HG03439 (cell line): ENCODE results near the gene LMBRD2.
"Not testable (repeated sequence)": the region's sequence is repeated elsewhere in the genome, so short reads cannot be mapped to it uniquely, and the experiment has no call there.

Experiments used
- ATAC-seq: cut with Tn5 transposase; IDR thresholded peaks from one replicate; pipeline ENCODE4 v1.9.1; 2021; ENCODE audit warnings: mild to moderate bottlenecking, moderate library complexity; ENCODE audit not compliant: unreplicated experiment

LMBRD2 gene

DNA sequence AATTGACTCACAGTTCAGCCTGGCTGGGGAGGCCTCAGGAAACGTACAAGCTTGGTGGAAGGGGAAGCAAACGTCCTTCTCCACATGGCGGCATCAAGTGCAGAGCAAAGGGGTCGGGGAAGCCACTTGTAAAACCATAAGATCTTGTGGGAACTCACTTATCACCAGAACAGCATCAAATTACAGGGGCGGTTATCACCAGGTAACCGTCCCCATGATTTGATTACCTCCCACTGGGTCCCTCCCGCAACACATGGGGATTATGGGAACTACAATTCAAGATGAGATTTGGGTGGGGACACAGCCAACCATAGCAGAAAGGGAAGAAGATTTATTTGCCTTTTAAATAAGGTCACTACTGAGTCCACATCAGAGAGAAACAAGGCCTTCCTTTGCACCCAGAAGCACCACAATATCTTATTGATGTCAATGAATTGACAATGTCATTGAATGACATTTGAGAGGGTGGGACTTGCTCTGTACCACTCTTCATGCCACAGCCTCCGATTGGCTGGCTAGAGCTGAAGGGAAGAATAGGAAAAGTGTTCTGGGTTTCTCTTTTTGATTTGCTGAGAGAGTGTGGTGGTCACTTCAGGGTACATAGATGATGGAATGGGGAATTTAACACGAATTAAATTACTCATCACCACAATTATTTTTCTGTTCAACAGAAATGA lies 11.3 kb upstream of the LMBRD2 start:
- no peak for ATAC-seq

DNA sequence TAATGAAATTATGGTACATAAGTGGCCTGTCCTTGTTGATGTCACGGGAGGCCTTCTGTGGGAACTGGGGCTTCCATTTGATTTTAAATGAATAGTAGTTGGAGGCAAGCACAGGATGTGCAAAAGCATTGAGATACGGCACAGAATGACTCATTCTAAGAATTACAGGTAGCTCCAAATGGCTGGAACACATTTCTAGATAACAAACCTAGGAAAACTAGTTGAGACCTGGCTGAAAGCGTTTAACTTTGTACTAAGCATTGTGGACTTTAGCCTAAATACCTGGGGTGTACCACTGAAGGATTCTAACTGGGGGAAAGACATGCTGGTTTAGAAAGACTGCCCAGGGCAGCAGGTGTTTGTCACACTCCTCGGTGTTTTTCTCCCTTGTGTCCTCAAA lies 9.7 kb upstream of the LMBRD2 start:
- ATAC-seq = no peak

DNA sequence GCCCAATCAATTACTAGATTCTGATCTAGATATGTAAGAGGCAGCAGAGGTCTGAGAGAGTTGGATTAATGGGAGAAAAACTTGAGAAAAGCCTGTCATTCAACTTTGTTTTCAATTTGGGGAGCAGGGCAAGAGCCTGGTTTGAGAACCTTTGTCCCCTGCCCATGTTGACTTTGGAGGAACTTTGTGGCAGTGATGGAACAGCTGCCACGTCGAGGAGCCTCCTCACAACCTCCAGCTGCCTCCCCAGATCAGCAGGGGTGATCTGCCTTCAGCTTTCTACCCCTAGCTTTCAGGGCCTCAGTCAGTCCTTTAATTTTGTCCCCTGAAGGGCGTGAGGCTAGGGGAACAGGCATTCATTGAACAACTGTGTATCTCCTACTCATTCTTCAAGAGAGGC lies 8.9 kb upstream of the LMBRD2 start:
- ATAC-seq = no peak

DNA sequence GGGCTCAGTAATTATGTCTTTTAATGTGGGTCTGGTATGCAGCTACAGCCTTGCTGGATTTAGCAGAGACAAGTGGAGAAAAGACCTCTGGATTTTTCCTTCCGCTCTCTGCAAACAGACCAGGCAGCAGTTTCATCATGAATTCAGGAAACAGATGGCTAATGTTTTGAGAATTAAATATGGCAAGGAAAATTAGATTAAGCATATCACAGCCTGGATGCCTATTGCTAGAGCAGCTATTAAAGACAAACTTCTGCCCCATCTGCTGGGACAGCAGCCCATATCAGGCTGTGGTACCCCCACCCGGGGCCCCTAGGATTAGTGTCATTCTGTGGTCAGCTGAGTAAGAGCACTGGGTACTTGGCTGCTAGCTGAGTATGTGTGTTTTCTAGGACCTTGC lies 6.5 kb upstream of the LMBRD2 start:
- ATAC-seq = no peak

DNA sequence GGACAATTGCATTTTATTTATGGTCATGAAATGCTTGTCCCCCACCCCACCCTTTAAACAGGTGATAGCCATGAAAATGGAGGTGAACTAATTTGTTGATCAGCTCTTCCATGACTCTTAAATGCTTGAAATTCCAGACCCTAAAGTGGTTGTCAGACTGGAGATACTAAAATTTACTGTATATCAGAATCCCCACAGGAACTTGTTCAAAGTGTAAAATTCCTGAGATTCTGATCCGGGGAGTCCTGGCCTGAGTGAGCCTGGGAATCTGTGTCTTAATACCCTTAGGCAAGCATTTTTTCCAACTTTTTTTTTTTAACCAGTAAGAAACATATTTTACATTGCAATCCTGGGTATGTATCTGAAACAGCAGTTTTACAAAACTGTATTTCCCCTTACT lies 4.9 kb upstream of the LMBRD2 start:
- ATAC-seq = no peak

DNA sequence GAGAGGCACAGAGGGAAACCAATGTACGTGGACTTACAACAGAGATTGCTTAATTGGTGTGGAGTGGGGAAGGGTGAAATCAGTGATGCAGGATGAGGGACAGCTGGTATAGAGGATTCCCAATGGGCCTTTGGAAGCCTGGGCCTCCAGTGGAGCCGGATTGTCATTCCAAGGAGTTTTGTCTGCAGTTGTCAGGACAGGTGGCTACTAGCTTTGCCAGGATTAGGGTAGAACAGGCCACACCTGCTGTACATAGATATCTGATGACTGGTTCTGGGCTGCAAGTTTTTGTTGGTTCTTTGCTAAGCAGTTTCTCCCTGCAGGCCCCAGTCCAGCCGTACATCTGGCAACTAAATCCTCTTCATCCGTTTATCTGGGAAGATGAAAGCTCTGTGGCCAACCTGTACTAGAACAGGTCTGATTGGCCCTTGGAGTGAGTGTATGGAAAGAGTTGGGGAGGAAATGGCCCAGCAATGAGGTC lies 4.5 kb upstream of the LMBRD2 start:
- no peak for ATAC-seq

DNA sequence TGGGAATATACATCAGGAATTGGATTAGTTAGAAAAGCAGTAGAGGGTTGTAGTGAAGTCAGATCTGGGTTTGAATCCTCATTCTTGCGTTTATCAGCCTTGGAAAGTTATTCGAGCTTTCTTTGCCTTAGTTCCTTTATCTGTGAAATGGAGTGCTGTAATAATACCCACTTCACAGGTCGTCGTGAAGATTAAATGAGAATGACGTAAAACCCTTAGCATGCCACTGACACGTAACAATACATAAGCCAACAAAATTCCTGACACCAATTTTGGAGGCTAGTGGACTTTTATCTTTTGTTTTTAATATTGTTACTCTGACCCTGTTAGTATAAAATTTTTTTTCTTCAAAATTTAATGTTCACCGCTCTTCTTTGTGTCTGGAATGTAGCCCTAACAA lies 3.6 kb upstream of the LMBRD2 start:
- no peak for ATAC-seq

DNA sequence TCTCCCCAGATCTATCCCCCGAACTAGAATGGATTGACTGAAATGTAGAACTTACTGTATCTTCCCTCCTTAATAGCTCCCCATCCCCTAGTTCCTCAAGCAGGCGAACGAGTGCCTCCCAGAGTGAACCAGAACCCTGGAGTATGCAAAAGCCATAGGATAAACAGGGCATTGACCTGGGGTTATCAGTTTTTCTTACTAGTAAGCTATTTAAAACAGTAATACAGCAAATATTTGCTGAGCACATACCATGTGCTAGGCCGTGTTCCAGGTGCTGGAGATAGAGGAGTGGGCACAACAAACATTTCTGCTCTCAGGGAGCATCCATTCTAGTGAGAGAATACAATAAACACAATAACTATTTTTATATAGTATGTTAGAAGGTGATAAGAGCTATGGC lies 2.0 kb upstream of the LMBRD2 start:
- no peak for ATAC-seq

DNA sequence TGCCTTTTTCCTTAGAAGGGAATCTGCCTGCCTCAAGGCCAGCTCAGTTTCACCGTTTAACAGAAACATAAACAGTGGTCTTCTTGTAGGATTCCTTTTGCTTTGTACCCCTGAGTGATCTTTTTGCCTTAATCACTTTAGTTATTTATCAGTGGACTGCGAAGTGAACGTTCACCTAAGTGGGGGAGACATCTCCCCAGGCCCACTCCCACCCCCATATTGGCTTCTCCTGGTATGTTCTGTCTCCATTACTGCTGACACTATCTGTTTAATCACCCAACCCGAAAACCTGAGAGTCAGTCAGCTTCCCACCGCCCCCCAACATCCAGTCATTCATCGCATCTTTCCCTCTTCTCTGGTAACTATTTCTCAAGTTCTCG lies 1.6 kb upstream of the LMBRD2 start:
- ATAC-seq = no peak

DNA sequence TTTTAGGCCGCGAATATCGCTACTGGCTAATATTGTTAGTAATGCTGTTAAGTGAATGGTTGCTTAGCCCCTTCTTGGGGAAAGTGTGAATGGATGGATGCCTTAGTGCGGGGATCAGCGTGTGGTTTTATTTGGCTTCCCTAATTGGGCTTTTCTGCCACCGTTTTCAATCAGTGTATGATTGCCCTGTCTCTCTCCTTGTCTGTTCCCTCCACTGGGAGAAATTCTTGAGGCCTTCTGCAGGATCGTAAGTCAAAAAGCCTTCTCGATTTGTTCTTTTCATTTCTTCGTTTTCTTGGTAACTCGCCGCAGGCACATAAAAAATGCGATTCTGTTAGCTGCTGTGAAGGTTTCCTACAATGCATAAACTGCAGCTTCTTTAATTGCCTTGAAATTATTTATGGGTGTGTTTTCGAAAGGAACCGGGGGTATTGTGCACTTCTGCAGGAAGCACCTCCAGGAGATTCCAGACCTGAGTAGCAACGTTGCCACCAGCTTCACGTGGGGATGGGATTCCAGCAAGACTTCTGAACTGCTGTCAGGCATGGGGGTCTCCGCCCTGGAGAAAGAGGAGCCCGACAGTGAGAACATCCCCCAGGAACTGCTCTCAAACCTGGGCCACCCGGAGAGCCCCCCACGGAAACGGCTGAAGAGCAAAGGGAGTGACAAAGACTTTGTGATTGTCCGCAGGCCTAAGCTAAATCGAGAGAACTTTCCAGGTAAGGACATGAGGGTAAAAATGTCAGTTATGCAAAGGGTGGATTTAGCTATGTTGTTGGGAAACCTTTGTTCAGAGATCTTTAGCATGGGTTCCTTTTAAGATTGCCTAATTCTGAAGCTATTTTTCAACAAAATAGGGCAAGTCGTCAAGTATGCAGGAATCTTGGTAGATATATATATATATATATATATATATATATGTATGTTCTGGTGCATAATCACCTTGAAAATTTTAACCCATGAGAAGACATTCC lies 924 bp upstream of the LMBRD2 start:
- no peak for ATAC-seq

DNA sequence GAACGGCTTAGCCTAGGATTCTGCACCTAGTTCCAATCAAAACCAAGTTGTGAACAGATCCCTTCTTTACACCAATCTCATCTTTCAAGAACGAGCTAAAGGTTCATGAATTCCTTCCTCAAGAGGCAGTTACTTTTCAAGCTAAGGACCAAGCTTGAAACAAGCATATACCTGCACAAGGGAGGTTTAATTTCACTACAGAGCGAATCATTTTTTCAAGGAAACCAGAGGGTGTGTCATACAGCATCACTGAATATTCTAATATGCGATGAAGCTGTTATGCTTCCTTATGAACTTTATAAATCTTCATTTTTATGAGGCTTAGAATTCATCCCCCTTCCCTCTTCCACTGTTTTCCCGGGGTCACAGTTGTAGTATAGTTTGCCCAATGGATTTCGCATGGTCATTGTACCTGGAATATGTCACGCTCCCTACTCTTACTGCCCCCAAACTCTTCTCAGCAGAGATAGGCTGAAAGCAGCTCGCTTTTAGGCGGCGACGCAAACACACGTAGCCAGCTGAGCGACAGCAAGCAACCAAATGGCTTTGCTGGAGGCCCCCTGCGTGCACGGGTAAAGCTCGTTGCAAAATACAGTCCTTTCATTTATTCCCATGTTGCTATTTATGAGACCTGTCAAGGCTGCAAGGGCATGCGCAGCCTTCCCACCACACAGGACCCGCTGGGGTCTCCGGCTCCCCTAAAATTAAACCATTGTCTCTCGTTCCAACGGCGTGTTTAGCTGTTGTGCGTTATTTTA lies 832 bp downstream of the LMBRD2 start:
- peak; percentile 28 for ATAC-seq

DNA sequence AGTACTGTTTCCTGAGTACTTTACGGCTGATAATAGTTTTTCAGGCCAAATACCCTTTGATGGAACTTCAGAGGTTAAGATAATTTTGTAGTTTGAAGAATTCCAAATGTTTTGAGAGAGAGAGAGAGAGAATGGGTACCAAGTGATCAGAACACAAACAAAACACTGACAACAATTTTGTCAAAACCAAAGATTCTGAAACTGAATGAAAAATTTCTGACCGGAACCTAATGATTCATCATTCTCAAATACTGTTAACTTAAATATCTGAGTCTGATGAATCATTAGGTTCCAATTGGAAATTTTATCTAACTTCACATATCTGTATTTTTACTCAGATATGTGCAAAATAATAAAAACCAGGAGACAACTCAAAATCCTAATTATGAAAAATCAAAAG lies 4.0 kb downstream of the LMBRD2 start:
- no peak for ATAC-seq

DNA sequence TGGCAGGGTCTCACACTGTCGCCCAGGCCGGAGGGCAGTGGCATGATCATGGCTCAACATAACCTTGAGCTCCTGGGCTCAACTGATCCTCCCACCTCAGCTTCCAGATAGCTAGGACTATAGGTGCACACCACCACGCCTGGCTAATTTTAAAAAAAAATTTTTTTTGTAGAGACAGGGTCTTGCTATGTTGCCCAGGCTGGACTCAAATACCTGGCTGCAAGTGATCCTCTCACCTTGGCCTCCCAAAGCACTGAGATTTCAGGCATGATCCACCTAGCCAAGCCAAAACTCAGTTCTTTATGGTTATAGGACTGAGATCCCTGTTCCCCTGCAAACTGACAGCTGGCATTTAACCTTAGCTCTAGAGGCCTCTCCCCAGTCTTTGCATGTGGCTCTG lies 5.3 kb downstream of the LMBRD2 start:
- ATAC-seq = no peak

DNA sequence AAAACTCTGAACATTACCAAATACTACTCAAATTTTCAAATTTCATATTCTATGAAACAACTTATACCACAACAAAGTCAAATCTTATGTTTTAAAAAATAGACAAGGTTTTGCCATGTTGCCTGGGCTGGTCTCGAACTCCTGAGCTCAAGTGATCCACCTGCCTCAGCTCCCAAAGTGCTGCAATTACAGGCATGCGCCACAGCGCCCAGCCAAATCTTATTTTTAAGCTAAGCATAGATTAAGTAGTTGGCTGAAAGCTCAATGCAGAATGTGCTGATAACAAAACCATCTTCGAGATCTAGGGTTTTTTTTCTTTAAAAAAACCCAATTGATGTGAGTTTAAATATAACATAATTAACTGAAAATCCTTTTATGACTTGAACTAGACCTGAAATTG lies 6.4 kb downstream of the LMBRD2 start:
- ATAC-seq = no peak

DNA sequence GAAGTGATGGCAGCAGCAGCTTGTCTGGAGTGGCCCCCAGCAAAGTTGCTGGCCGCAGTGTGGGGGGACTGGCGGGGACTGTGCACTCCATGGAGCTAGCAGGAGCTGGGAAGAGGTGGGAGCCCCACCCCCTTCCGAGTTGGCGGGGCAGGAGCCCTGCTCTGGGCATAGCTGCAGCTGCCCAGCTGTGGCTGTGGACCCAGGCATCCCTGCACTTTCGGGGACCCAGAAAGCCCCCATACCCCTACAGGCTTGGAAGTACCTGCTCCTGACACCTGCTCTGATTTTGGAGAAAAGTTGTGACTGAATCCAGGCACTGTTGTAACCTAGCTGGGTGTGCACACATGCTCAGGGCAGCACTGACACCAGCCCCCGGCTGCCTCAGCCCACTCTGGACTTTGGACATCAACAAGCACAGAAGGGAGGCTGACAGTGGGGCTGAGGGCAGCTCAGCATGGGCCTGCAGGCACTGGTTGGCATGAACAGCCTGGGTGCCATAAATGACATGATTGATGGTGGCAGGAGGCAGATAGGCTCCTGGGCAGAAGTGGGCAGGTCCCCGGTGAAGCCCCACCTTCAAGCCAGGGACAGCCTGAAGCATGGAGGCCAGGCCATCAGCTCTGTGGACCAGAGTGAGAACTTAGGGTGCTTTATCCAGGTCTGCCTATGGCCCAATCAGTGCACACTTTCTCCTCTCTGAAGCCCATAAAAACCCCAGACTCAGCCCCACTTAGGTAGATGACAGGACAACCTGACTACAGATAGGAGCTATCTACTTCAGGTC lies 12.6 kb downstream of the LMBRD2 start:
- ATAC-seq = no peak

DNA sequence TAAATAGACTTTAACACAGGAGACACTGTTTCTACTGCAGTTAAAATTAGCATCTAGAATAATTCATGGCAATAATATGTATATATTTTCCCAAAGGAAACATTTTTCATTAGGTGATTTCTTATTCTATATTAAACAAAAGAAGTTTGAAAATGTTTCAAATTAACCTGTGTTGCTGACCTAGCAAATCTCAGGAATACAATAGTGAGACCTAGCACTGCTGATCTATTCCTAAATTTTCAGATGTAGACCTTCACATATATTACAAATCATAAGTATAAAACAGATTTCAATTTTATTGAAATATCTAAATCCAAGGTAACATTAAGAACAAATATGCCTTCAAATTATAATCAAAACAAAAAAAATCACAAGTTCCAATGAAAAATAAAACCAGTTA lies 15.1 kb downstream of the LMBRD2 start:
- ATAC-seq = no peak

DNA sequence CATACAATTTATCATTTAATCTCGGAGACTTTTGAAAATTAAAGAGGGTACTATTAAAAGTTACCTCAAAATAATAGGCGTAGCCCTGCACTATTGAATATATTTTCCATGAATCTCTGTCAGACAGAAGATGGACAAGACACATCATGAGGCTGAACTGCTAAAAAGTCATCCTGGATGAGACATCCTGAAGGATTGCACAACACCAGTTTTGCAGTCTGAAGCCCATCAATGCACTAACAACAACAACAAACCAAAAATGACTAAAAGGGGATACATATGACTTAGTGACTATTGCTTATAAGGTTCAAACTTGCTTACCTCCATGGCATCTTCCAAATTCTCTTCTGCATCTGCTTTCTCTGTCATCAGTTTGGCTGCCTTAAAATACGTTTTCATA lies 15.7 kb downstream of the LMBRD2 start:
- no peak for ATAC-seq

DNA sequence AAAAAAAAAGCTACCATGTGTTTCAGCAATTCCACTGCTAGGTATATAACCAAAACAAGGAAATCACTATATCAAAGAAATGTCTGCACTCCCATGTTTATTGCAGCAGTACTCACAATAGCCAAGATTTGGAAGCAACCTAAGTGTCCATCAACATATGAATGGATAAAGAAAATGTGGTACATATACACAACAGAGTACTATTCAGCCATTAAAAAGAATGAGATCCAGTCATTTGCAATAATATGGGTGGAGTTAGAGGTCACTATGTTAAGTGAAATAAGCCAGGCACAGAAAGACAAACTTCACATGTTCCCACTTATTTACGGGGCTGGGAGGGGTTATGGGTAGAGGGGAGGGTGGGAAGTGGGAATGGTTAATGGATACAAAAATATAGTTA lies 18.7 kb downstream of the LMBRD2 start:
- ATAC-seq = not testable (repeated sequence)

DNA sequence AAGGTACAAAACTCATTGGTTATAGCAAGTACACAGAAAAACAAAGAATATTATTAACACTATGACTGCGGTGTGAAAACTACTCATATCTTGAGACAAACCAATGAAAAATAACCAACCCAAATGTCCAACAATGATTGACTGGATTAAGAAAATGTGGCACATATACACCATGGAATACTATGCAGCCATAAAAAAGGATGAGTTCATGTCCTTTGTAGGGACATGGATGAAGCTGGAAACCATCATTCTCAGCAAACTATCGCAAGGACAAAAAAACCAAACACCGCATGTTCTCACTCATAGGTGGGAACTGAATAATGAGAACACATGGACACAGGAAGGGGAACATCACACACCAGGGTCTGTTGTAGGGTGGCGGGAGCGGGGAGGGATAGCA lies 22.0 kb downstream of the LMBRD2 start:
- ATAC-seq = not testable (repeated sequence)

DNA sequence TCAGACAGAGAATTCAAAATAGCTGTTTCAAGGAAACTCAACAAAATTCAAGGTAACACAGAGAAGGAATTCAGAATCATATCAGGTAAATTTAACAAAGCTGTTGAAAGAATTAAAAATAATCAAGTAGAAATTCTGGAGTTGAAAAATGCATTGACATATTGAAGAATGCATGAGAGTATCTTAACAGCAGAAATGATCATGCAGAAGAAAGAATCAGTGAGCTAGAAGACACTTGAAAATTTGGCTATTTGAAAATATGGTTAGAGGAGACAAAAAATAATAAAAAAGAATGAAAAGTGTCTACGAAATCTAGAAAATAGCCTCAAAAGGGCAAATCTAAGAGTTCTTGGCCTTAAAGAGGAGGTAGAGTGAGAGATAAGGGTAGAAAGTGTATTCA lies 22.9 kb downstream of the LMBRD2 start:
- ATAC-seq = no peak

DNA sequence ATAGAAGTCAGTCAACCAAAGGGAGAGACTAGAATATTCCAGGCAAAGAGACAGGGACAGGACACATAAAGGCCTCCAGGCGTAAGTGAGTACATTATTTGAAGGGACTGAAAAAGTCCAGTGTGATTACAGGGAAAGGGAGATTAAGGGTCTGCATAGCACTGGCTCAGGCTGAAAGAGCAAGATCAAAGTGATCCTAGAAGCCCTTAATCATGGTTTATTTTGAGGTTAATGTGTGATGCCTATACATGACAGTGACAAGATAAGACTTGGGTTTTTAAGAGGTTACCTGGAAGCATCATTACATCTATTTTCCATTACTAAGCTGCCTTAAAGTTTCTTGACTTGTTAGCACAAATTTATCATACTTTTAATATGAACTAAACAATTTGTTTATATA lies 25.8 kb downstream of the LMBRD2 start:
- ATAC-seq = no peak
